Metanephros (tissue), 1 donor: ENCODE data around the gene PCDHB3. TPM values are rescaled to one million over a fixed set of nuclear protein-coding genes. Genes with fewer than 3 reads are reported as not detected.

Source experiments
- total RNA-seq: library from RNA; depleted of rRNA; stranded (reverse); fragments of >200 nt; gene quantifications from one replicate; pipeline ENCODE4 v1.2.3, GENCODE V29; 2014

Gene PCDHB3
- 5.3 TPM for total RNA-seq

DNA sequence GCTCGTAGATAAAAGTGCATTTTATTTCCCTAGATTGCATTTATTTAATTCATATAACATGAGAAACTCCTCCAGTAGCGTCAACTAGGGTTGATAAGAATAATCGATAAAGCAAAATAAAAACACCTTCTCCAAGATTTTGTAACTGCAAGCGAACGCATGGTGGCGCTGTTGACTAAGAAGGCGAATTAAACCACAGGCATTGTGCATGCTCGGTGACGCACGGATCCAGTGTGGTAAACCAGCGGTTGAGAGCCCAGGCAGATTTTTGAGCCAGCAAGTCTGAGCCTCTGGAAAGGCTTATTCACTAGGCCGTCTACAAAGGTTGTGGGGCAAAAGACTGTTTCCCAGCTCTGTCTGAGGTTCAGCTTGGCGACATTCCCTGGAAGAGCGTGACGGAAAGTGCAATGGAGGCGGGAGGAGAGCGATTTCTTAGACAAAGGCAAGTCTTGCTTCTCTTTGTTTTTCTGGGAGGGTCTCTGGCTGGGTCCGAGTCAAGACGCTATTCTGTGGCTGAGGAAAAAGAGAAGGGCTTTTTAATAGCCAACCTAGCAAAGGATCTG, at the start of gene PCDHB3:
PCDHB3 (plus strand) TSS at position 231 of the 563 bp plus-strand sequence; CDS start at position 408, 177 bp downstream.

DNA sequence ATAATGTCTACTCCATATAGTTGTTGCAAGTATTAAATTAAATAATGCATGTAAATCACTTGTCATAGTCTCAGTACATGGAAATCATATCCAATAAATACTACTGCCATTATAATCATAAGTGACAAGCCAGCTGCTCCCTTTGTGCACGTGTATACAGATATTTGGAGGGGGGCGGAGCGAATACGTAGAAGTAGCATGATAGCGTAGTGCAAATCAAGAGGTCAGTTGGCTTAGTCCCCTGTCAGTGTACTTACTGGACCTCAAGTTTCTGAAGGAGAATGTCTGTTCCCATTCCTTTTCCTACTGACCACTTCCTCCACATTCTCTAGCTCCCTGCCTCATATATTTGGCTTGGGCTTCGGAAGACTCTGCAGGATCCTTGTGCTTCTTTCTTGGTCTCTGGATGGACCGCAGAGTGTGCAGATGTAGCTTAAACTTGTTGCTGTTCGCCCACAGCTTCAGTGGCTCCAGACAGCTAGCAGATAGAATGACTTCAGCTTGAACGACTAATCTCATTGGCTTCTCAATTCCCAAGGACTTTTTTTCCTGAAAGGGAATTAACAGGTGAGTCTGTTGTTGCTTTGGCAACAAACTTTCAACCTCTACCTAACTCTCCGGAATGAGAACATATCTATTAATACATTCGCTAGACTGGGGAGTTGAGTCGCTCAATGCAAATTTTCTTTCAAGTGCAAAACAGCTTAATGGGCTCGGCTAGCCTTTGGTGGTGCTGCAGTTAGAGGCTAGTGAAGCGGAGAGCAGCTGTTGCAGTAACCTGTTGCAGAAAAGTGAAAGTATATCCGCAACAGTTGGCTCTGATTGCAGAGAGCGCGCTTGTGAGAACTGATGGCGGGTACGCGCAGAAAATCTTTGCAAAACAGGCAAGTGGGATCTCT, 49.4 kb upstream of the PCDHB3 start, which contains the start of gene PCDHB1:
PCDHB1 (plus strand) TSS at position 753 of the 899 bp plus-strand sequence; CDS start at position 850, 97 bp downstream.

DNA sequence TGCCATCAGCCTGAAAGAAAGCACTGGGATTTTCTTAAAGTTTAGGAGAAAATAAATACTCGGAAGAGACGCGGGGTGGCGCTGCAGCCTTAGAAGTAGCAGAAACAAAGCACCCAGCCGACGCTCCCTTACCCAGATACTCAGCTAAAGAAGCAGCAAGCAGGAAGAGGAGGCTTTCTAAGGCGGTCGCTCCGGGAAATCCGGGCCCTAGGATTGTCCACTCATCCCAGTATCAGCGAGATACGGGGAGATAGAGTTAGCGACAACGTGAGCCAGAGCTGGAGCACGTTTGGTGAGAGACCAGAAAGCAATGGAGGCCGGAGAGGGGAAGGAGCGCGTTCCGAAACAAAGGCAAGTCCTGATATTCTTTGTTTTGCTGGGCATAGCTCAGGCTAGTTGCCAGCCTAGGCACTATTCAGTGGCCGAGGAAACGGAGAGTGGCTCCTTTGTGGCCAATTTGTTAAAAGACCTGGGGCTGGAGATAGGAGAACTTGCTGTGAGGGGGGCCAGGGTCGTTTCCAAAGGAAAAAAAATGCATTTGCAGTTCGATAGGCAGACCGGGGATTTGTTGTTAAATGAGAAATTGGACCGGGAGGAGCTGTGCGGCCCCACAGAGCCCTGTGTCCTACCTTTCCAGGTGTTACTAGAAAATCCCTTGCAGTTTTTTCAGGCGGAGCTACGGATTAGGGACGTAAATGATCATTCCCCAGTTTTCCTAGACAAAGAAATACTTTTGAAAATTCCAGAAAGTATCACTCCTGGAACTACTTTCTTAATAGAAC, 5.6 kb upstream of the PCDHB3 start, which contains the start of gene PCDHB2:
PCDHB2 (plus strand) TSS at position 135 of the 782 bp plus-strand sequence; CDS start at position 311, 176 bp downstream.

DNA sequence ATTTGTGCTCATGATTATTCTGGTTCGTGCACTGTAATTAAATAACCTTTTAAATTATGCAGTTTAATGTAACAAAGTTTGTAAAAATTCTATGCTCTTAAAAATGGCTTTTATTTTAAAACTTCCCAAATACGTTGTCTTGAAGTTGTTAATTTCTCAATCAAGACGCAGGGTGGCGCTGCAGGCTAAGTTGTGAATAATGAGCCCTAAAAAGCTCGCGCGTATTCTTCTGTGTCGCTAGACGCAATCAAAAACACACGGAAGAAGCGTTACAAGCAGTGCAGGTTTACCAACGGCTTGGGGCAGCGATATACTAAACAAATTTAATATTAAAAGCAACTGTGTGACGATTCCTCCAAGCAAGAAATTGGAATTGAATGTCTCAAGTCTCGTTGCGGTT, 21.3 kb downstream of the PCDHB3 start, which contains the start of gene PCDHB4:
PCDHB4 (plus strand) TSS at position 256 of the 400 bp plus-strand sequence. CDS start 181 bp downstream, outside the sequence.

DNA sequence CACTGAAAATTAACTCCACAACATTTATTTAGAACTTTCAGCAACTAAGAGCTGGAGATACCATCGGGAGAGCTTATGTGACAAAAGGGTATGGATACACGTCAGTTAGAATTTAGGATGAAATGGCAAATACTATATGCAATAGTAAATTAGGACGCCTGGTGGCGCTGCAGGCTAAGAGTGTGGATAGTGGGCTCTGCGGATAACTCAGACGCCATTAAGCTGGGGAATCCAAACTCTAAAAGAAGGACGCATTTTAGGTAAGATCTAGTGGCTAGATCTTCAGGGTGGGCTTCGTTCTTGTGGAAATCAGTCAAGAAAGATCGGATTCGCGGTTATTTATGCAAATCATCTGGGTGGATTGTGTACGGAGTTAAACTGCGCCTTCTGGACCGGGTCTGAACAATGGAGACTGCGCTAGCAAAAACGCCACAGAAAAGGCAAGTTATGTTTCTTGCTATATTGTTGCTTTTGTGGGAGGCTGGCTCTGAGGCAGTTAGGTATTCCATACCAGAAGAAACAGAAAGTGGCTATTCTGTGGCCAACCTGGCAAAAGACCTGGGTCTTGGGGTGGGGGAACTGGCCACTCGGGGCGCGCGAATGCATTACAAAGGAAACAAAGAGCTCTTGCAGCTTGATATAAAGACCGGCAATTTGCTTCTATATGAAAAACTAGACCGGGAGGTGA, 34.9 kb downstream of the PCDHB3 start, which contains the start of gene PCDHB5:
PCDHB5 (plus strand) TSS at position 177 of the 688 bp plus-strand sequence; CDS start at position 406, 229 bp downstream.

DNA sequence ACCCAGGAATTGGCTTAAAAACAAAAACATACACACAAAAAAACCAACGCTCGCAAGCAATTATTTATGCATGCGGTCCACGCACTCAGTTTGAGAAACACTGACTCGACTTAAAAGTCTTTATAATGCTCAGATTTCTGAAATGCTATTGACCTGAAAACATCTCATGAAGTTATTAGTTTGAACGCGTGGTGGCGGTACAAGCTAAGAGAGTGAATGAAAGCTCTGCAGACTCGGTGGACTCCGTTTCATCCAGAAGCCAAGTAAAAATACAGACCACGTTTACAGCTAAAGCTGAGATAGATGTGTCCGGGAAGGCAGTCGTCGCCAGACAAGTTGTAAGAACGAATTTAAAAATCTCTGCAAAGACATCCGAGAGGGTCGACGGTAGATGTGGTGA, 49.5 kb downstream of the PCDHB3 start, which contains the start of gene PCDHB6:
PCDHB6 (plus strand) TSS at position 246 of the 400 bp plus-strand sequence. CDS start 201 bp downstream, outside the sequence.

Other genes starting within 250 kb of the PCDHB3 start
- 1.2 TPM for gene PCDHA10, start 244.6 kb upstream of the PCDHB3 start, total RNA-seq
- 0.82 TPM for gene PCDHA11, start 231.5 kb upstream of the PCDHB3 start, total RNA-seq
- 0.35 TPM for gene PCDHA12, start 225.2 kb upstream of the PCDHB3 start, total RNA-seq
- gene PCDHA13, start 218.3 kb upstream of the PCDHB3 start, total RNA-seq: 0.88 TPM
- 1.2 TPM for gene PCDHAC1, start 174.2 kb upstream of the PCDHB3 start, total RNA-seq
- 5.8 TPM for gene PCDHAC2, start 134.0 kb upstream of the PCDHB3 start, total RNA-seq
- 0.18 TPM for gene PCDHB1, start 49.1 kb upstream of the PCDHB3 start, total RNA-seq
- 6.2 TPM for gene PCDHB2, start 5.9 kb upstream of the PCDHB3 start, total RNA-seq
- 3.8 TPM for gene PCDHB4, start 21.3 kb downstream of the PCDHB3 start, total RNA-seq
- 13.4 TPM for gene PCDHB5, start 34.7 kb downstream of the PCDHB3 start, total RNA-seq
- gene PCDHB6, start 49.6 kb downstream of the PCDHB3 start, total RNA-seq: 2.2 TPM
- 4.4 TPM for gene PCDHB7, start 72.2 kb downstream of the PCDHB3 start, total RNA-seq
- gene PCDHB8, start 77.3 kb downstream of the PCDHB3 start, total RNA-seq: 2.6 TPM
- gene PCDHB16, start 81.9 kb downstream of the PCDHB3 start, total RNA-seq: 7.8 TPM
- 3.3 TPM for gene PCDHB9, start 86.7 kb downstream of the PCDHB3 start, total RNA-seq
- gene PCDHB10, start 91.9 kb downstream of the PCDHB3 start, total RNA-seq: 6.2 TPM
- gene PCDHB11, start 99.2 kb downstream of the PCDHB3 start, total RNA-seq: 8.5 TPM
- 9.3 TPM for gene PCDHB12, start 108.2 kb downstream of the PCDHB3 start, total RNA-seq
- 7.9 TPM for gene PCDHB13, start 113.4 kb downstream of the PCDHB3 start, total RNA-seq
- 8.6 TPM for gene PCDHB14, start 122.9 kb downstream of the PCDHB3 start, total RNA-seq
- 11.0 TPM for gene PCDHB15, start 144.9 kb downstream of the PCDHB3 start, total RNA-seq
- gene SLC25A2, start 203.6 kb downstream of the PCDHB3 start, total RNA-seq: 0.35 TPM
- 76.2 TPM for gene TAF7, start 220.3 kb downstream of the PCDHB3 start, total RNA-seq
- 1.1 TPM for gene PCDHGA1, start 230.0 kb downstream of the PCDHB3 start, total RNA-seq
- 10.2 TPM for gene PCDHGA2, start 238.3 kb downstream of the PCDHB3 start, total RNA-seq
- 4.8 TPM for gene PCDHGA3, start 243.4 kb downstream of the PCDHB3 start, total RNA-seq
- 6.0 TPM for gene PCDHGB1, start 249.6 kb downstream of the PCDHB3 start, total RNA-seq